Uterus (tissue), 4 donors: ENCODE results near the gene HDGFL2. TPM values are rescaled to one million over a fixed set of nuclear protein-coding genes. Genes with fewer than 3 reads are reported as not detected.

Experiments
- DNase-seq, 2 donors: peaks; one replicate each; pipeline ENCODE4 v3.0.0-alpha.2; 2019 to 2020
- H3K27ac ChIP-seq, 2 donors: fragments of 200-600 bp; sonication (generic); 1 replicate in 1 of 2; 2 replicates in 1 of 2; pipeline ENCODE4 v1.5.1; 2016 to 2018
- H3K27me3 ChIP-seq, 2 donors: fragments of 200-600 bp; sonication (generic); one replicate each; pipeline ENCODE4 v1.5.1; 2018 to 2019; ENCODE audit warnings: control low read depth in 1 of 2
- H3K36me3 ChIP-seq, 2 donors: fragments of 200-600 bp; sonication (generic); one replicate each; pipeline ENCODE4 v1.5.1; 2019; ENCODE audit warnings: control low read depth in 1 of 2
- H3K4me1 ChIP-seq, 2 donors: fragments of 200-600 bp; sonication (generic); one replicate each; pipeline ENCODE4 v1.5.1; 2018 to 2019; ENCODE audit warnings: control low read depth in 1 of 2
- H3K4me3 ChIP-seq, 2 donors: fragments of 200-600 bp; sonication (generic); 1 replicate in 1 of 2; 2 replicates in 1 of 2; pipeline ENCODE4 v1.5.1; 2018 to 2019; ENCODE audit warnings: mild to moderate bottlenecking in 1 of 2
- H3K9me3 ChIP-seq, 2 donors: fragments of 200-600 bp; sonication (generic); one replicate each; pipeline ENCODE4 v1.5.1; 2019; ENCODE audit warnings: control low read depth in 1 of 2
- POLR2A ChIP-seq, 2 donors: fragments of 450-650 bp; IDR thresholded peaks; one replicate each; pipeline ENCODE4 v1.6.1; 2016; ENCODE audit warnings: antibody characterized with exemption in 2 of 2, mild to moderate bottlenecking in 1 of 2, moderate library complexity in 1 of 2
- intact Hi-C: fragments of 100-400 bp; cut with DNase I; formaldehyde crosslinking; loops from one replicate; pipeline ENCODE4 v1.15.1; 2023; ENCODE audit warnings: low total_unique reads
- total RNA-seq, 4 donors: library from RNA; depleted of rRNA in 3 of 4; stranded (reverse); fragments of >200 nt in 3 of 4; gene quantifications; one replicate each; pipeline versions ENCODE4 v1.1.0 to v1.2.4, GENCODE V29; 2014 to 2023
- TF ChIP-seq, protein P1 (sequence below), 4 experiments: fragments of 200-600 bp in 2 of 4; fragments of 450-650 bp in 2 of 4; sonication (generic) in 2 of 4; IDR thresholded peaks; one replicate each; pipeline ENCODE4 v1.5.1; 2016 to 2019; ENCODE audit warnings: antibody characterized with exemption in 4 of 4, mild to moderate bottlenecking in 2 of 4, moderate library complexity in 1 of 4
- donor health status: DM: yes; HTN: yes; CAD: no.

Gene HDGFL2
- total RNA-seq, 4 donors from 2014 or later = 8.5 to 65.8 (median 34.8) TPM

DNA sequence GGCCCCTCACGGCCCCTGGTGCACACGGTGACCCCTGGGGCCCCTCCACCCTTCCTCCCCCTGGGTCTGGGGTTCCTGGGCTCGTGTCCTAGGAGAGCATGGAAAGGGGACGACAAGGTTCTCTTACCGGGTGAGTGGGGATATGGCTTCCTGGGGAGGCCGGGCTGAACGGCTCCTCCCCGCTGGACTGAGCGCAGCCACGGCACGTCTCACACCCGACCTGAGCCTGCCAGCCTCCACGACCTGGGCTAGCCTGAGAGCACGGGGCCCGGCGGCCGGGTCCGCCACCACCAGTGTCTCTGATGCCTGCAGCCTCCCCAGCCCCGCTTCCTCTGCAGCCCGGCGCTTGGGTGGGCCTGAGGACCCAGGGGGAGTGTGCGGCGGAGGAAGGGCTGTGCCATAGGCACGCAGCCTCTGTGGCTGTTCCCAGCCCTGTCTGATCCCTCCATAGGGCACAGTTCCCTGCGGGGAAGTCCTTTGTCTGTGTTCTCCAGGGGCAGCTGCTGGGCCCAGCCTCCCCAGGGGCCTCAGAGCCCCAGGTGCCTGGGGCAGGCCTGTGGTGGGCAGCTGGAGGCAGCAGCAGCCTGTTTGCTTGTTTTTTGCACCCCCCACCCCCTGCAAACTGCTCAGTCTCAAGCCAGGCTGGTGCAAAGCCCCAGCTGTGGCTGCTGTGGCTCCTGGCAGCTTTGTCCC is 31.2 kb downstream of the HDGFL2 start:
- Histone ChIP-seq H3K9me3 (no peaks in the 10 kb centered on the region), H3K27ac (no peak overlapping the region), H3K4me1 (no peaks in the 10 kb centered on the region), H3K4me3 (no peak overlapping the region), H3K36me3 (no peaks in the 10 kb centered on the region), H3K27me3 (no peaks in the 10 kb centered on the region)
- no peak for TF ChIP-seq POLR2A (IDR thresholded peaks at IDR 0.05)
- TF ChIP-seq, protein P1, sequence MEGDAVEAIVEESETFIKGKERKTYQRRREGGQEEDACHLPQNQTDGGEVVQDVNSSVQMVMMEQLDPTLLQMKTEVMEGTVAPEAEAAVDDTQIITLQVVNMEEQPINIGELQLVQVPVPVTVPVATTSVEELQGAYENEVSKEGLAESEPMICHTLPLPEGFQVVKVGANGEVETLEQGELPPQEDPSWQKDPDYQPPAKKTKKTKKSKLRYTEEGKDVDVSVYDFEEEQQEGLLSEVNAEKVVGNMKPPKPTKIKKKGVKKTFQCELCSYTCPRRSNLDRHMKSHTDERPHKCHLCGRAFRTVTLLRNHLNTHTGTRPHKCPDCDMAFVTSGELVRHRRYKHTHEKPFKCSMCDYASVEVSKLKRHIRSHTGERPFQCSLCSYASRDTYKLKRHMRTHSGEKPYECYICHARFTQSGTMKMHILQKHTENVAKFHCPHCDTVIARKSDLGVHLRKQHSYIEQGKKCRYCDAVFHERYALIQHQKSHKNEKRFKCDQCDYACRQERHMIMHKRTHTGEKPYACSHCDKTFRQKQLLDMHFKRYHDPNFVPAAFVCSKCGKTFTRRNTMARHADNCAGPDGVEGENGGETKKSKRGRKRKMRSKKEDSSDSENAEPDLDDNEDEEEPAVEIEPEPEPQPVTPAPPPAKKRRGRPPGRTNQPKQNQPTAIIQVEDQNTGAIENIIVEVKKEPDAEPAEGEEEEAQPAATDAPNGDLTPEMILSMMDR (IDR thresholded peaks at IDR 0.05) = no peak
- intact Hi-C loops = no loop called here
- no peak for DNase-seq

DNA sequence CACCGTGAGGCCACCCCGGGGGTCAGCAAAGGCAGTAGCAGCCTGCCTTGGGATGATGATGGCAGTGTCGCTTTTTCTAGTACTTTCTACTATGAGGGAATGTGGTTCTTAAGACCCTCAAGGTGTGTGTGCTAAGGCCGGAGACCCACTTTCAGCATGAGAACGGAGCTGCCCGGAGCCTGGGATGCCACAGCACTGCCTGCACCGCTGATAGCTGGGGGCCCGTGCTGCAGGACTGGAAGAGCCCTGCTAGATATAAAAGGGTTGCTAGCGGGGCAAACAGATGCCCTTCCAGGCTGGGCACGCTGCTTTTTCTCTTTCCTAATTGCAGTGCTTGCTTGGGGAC is 31.7 kb downstream of the HDGFL2 start:
- no peaks in the 10 kb centered on the region for H3K27me3 ChIP-seq
- H3K4me3 ChIP-seq = no peak overlapping the region
- H3K4me1 ChIP-seq = no peaks in the 10 kb centered on the region
- H3K9me3 ChIP-seq = no peaks in the 10 kb centered on the region
- intact Hi-C loops = no loop called here
- H3K27ac ChIP-seq = no peak overlapping the region
- no peak for DNase-seq
- TF ChIP-seq POLR2A (IDR thresholded peaks at IDR 0.05) = no peak
- TF ChIP-seq, protein P1 (IDR thresholded peaks at IDR 0.05) = no peak
- no peaks in the 10 kb centered on the region for H3K36me3 ChIP-seq

- Histone ChIP-seq H3K9me3 (no peaks in the 10 kb centered on the region), H3K27ac (no peak overlapping the region), H3K27me3 (no peaks in the 10 kb centered on the region), H3K4me1 (no peaks in the 10 kb centered on the region), H3K4me3 (no peak overlapping the region), H3K36me3 (no peaks in the 10 kb centered on the region)
- intact Hi-C loops = no loop called here
- DNase-seq = no peak
- TF ChIP-seq, protein P1 (IDR thresholded peaks at IDR 0.05) = no peak
- TF ChIP-seq POLR2A (IDR thresholded peaks at IDR 0.05) = no peak
Measured at GRCh38 chr19:4504297-4504701, 32.2 kb downstream of the HDGFL2 start.

GRCh38 chr19:4504891-4505569 is 32.9 kb downstream of the HDGFL2 start:
- TF ChIP-seq, protein P1 (IDR thresholded peaks at IDR 0.05) = no peak
- no peak for TF ChIP-seq POLR2A (IDR thresholded peaks at IDR 0.05)
- H3K27ac ChIP-seq = no peak overlapping the region
- H3K36me3 ChIP-seq = no peaks in the 10 kb centered on the region
- no peaks in the 10 kb centered on the region for H3K4me1 ChIP-seq
- intact Hi-C loops = no loop called here
- no peak for DNase-seq
- no peaks in the 10 kb centered on the region for H3K9me3 ChIP-seq
- no peaks in the 10 kb centered on the region for H3K27me3 ChIP-seq
- no peak overlapping the region for H3K4me3 ChIP-seq
